ENCODE results near the gene NT5C3A.

- TF ChIP-seq POLR2A (IDR thresholded peaks at IDR 0.05) = no peak
- TF ChIP-seq, protein P1, sequence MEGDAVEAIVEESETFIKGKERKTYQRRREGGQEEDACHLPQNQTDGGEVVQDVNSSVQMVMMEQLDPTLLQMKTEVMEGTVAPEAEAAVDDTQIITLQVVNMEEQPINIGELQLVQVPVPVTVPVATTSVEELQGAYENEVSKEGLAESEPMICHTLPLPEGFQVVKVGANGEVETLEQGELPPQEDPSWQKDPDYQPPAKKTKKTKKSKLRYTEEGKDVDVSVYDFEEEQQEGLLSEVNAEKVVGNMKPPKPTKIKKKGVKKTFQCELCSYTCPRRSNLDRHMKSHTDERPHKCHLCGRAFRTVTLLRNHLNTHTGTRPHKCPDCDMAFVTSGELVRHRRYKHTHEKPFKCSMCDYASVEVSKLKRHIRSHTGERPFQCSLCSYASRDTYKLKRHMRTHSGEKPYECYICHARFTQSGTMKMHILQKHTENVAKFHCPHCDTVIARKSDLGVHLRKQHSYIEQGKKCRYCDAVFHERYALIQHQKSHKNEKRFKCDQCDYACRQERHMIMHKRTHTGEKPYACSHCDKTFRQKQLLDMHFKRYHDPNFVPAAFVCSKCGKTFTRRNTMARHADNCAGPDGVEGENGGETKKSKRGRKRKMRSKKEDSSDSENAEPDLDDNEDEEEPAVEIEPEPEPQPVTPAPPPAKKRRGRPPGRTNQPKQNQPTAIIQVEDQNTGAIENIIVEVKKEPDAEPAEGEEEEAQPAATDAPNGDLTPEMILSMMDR (IDR thresholded peaks at IDR 0.05) = no peak
Measured at GRCh38 chr7:33055158-33055557, 7.4 kb downstream of the NT5C3A start.

Measured in stomach (tissue), 4 donors.